Caco-2 (cell line): ENCODE measurements around the gene MAN1C1. TPM values are rescaled to one million over a fixed set of nuclear protein-coding genes. Genes with fewer than 3 reads are reported as not detected.

ENCODE experiments used
- BruUV-seq: library from RNA; stranded (reverse); fragments of 400-500 nt; replicated peaks from 2 replicates; lab custom pipeline; 2021; lab: Mats Ljungman, UMichigan
- CTCF ChIA-PET: fragments of 300-600 bp; sonication (Branson Sonifier 250); formaldehyde crosslinking; loops from one replicate; lab custom pipeline; 2022; ENCODE audit warnings: antibody characterized with exemption; lab: Charles Lee
- POLR2A ChIA-PET: fragments of 300-600 bp; sonication (Branson Sonifier 250); formaldehyde crosslinking; loops from one replicate; lab custom pipeline; 2022; ENCODE audit warnings: antibody characterized with exemption; lab: Charles Lee
- DNase-seq, 2 experiments: peaks; one replicate each; pipeline versions ENCODE4 v3.0.0 to v3.0.0-alpha.2; 2020 to 2022
- H3K27me3 ChIP-seq: replicated peaks from 2 replicates; pipeline ENCODE4 v1.6.0; 2011; ENCODE audit warnings: low read length; ENCODE audit not compliant: control insufficient read depth, insufficient read depth
- H3K36me3 ChIP-seq: 2 replicates; pipeline ENCODE4 v1.5.1; 2011; ENCODE audit warnings: low read length; ENCODE audit not compliant: control insufficient read depth, insufficient read depth
- H3K4me1 ChIP-seq: fragments of 250-450 bp; sonication (Bioruptor Pico); 2 replicates; pipeline ENCODE4 v1.5.1; 2020; ENCODE audit warnings: mild to moderate bottlenecking
- H3K4me3 ChIP-seq: 2 replicates; pipeline ENCODE4 v1.5.1; 2011; ENCODE audit warnings: low read depth, mild to moderate bottlenecking, control low read depth, low read length
- H3K9me3 ChIP-seq: fragments of 250-450 bp; sonication (Bioruptor Pico); 2 replicates; pipeline ENCODE4 v1.5.1; 2020; ENCODE audit warnings: mild to moderate bottlenecking, moderate library complexity
- H3K27ac Mint-ChIP-seq: one replicate; pipeline ENCODE4 v1.8.0; 2022; ENCODE audit warnings: mixed read lengths; ENCODE audit not compliant: unreplicated experiment
- H3K27me3 Mint-ChIP-seq: one replicate; pipeline ENCODE4 v1.8.0; 2022; ENCODE audit warnings: mixed read lengths; ENCODE audit not compliant: insufficient read depth, unreplicated experiment
- H3K36me3 Mint-ChIP-seq: one replicate; pipeline ENCODE4 v1.8.0; 2022; ENCODE audit warnings: mild to moderate bottlenecking, mixed read lengths; ENCODE audit not compliant: insufficient read depth, unreplicated experiment
- H3K4me1 Mint-ChIP-seq: one replicate; pipeline ENCODE4 v1.8.0; 2022; ENCODE audit warnings: low read depth, mixed read lengths; ENCODE audit not compliant: unreplicated experiment
- H3K4me3 Mint-ChIP-seq: one replicate; pipeline ENCODE4 v1.8.0; 2022; ENCODE audit warnings: mild to moderate bottlenecking, moderate library complexity, mixed read lengths; ENCODE audit not compliant: unreplicated experiment
- H3K9me3 Mint-ChIP-seq: one replicate; pipeline ENCODE4 v1.8.0; 2022; ENCODE audit warnings: mixed read lengths; ENCODE audit not compliant: unreplicated experiment
- CTCF ChIP-seq, 2 experiments: fragments of 200-600 bp in 1 of 2; IDR thresholded peaks; 1 replicate in 1 of 2; 2 replicates in 1 of 2; pipeline versions ENCODE4 v1.5.1 to v1.8.0; 2011 to 2022; ENCODE audit warnings: antibody characterized with exemption in 1 of 2, control low read depth in 1 of 2, inconsistent platforms in 1 of 2, low read depth in 1 of 2, low read length in 1 of 2, mild to moderate bottlenecking in 1 of 2, moderate library complexity in 1 of 2; ENCODE audit not compliant: insufficient read depth in 1 of 2, severe bottlenecking in 1 of 2, unreplicated experiment in 1 of 2
- intact Hi-C: fragments of 100-400 bp; cut with micrococcal nuclease; formaldehyde crosslinking; loops from one replicate; pipeline ENCODE4 v1.10.0; 2022; ENCODE audit not compliant: unreplicated experiment
- total RNA-seq: library from RNA; stranded (reverse); gene quantifications from 2 replicates; pipeline ENCODE4 v1.2.3, GENCODE V29; 2022

The MAN1C1 gene
- total RNA-seq, 1 experiment from 2014 or later = 2.7 TPM

GRCh38 chr1:25683177-25683576 lies 66.6 kb downstream of the MAN1C1 start:
- Mint-ChIP-seq H3K27me3 (no peaks in the 10 kb centered on the region), H3K4me1 (no peaks in the 10 kb centered on the region), H3K27ac (no peak overlapping the region), H3K36me3 (no peaks in the 10 kb centered on the region), H3K4me3 (no peak overlapping the region), H3K9me3 (no peaks in the 10 kb centered on the region)
- DNase-seq = no peak
- TF ChIP-seq CTCF (IDR thresholded peaks at IDR 0.05; ENCODE audit: insufficient read depth in 1 of 2, low read depth in 1 of 2, low read length in 1 of 2, severe bottlenecking in 1 of 2, unreplicated experiment in 1 of 2) = no peak
- Histone ChIP-seq H3K27me3 (no peaks in the 10 kb centered on the region), H3K4me1 (no peaks in the 10 kb centered on the region), H3K4me3 (no peak overlapping the region), H3K36me3 (no peaks in the 10 kb centered on the region), H3K9me3 (no peaks in the 10 kb centered on the region)
- intact Hi-C loops = no loop called here
- no TSS peak for BruUV-seq
- ChIA-PET CTCF (no interaction called here), POLR2A (interaction anchor here (0.6 kb wide), 1 partner anchor 210 kb away, joined by 5 read pairs; no protein-coding TSS in a partner anchor)

- CTCF ChIA-PET = no interaction called here
These were observed 67.1 kb downstream of the MAN1C1 start for GRCh38 chr1:25683731-25684130.

GRCh38 chr1:25684216-25684965 lies 67.8 kb downstream of the MAN1C1 start:
- no peaks in the 10 kb centered on the region for H3K27me3 ChIP-seq
- ChIA-PET POLR2A (no interaction called here), CTCF (no interaction called here)
- no peaks in the 10 kb centered on the region for H3K36me3 ChIP-seq
- DNase-seq = no peak
- Mint-ChIP-seq H3K36me3 (no peaks in the 10 kb centered on the region), H3K27ac (no peak overlapping the region), H3K9me3 (no peaks in the 10 kb centered on the region), H3K27me3 (no peaks in the 10 kb centered on the region), H3K4me3 (no peak overlapping the region), H3K4me1 (no peaks in the 10 kb centered on the region)
- no peaks in the 10 kb centered on the region for H3K4me1 ChIP-seq
- TF ChIP-seq CTCF (IDR thresholded peaks at IDR 0.05; ENCODE audit: insufficient read depth in 1 of 2, low read depth in 1 of 2, low read length in 1 of 2, severe bottlenecking in 1 of 2, unreplicated experiment in 1 of 2) = no peak
- no peak overlapping the region for H3K4me3 ChIP-seq
- H3K9me3 ChIP-seq = no peaks in the 10 kb centered on the region
- no TSS peak for BruUV-seq
- intact Hi-C loops = no loop called here

More at GRCh38 chr1:25683731-25684130, 67.1 kb downstream of the MAN1C1 start:
- H3K4me3 Mint-ChIP-seq = no peak overlapping the region
- intact Hi-C loops = no loop called here
- no peaks in the 10 kb centered on the region for H3K27me3 ChIP-seq
- no peaks in the 10 kb centered on the region for H3K4me1 ChIP-seq
- no peaks in the 10 kb centered on the region for H3K9me3 ChIP-seq
- DNase-seq = no peak
- POLR2A ChIA-PET = interaction anchor here (0.6 kb wide), 1 partner anchor 209 kb away, joined by 5 read pairs; no protein-coding TSS in a partner anchor
- H3K36me3 ChIP-seq = no peaks in the 10 kb centered on the region
- H3K27me3 Mint-ChIP-seq = no peaks in the 10 kb centered on the region
- TF ChIP-seq CTCF (IDR thresholded peaks at IDR 0.05; ENCODE audit: insufficient read depth in 1 of 2, low read depth in 1 of 2, low read length in 1 of 2, severe bottlenecking in 1 of 2, unreplicated experiment in 1 of 2) = no peak
- no peaks in the 10 kb centered on the region for H3K4me1 Mint-ChIP-seq
- no peaks in the 10 kb centered on the region for H3K36me3 Mint-ChIP-seq
- H3K27ac Mint-ChIP-seq = no peak overlapping the region
- no peak overlapping the region for H3K4me3 ChIP-seq
- no TSS peak for BruUV-seq
- H3K9me3 Mint-ChIP-seq = no peaks in the 10 kb centered on the region
